ENCODE results near the gene IP6K3.

The IP6K3 gene

DNA sequence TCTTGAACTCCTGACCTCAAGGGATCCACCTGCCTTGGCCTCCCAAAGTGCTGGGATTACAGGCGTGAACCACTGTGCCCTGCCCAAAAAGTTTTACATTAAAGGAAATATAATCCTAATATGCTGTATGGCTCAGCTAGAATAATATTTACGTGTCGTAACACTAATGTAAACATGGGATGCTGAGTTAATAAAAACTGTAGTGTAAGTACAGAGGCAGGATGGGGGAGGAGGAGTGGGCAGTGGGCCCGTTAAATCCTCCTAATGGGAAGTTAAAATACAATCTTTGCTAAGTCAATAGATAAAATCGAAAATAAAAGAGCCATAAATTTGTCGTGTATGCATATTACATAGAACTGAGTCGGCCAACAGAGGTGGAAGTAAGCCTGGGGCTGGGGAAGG lies 12.1 kb upstream of the IP6K3 start:
- no peak for DNase-seq

DNA sequence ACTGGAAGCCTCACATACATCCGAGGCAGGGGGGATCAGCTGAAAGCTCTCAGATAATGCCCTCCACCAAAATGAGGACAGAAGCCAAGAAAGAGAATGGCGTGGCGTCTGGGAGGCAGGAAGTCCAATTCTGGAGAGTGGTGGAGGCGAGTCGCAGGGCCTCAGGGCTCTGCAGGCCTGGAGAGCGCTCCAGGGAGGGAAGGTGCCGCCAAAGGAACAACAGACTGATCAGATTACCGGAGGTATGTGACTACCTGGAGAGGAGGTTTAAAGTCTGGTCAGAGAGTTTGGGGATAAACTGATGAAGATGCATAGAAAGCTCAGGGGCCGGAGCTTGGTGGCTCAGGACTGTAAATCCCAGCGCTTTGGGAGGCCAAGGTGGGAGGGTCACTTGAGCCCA lies 11.2 kb upstream of the IP6K3 start:
- DNase-seq = no peak

GRCh38 chr6:33757113-33757512 lies 10.4 kb upstream of the IP6K3 start:
- no peak for DNase-seq

- no peak for DNase-seq
These were observed 9.7 kb upstream of the IP6K3 start for GRCh38 chr6:33756211-33756954.

GRCh38 chr6:33755070-33755869 lies 8.6 kb upstream of the IP6K3 start:
- no peak for DNase-seq

GRCh38 chr6:33754222-33754621 lies 7.5 kb upstream of the IP6K3 start:
- DNase-seq = no peak

DNA sequence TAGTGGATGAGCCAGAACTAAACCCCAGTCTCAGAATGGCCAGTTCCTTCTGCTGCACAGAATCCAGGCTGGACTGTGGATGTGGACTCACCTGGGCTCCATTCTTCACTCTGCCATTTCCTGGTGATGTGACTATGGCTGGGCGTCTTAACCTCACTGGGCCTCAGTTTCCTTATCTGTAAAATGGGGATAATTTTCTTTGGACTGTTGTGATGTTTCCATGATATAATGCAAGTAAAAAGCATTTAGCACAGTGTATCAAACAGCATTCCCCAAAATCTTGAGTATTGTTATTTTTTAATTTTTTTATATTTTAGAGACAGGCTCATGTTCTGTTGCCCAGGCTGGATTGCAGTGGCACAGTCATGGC lies 5.9 kb upstream of the IP6K3 start:
- no peak for DNase-seq

DNA sequence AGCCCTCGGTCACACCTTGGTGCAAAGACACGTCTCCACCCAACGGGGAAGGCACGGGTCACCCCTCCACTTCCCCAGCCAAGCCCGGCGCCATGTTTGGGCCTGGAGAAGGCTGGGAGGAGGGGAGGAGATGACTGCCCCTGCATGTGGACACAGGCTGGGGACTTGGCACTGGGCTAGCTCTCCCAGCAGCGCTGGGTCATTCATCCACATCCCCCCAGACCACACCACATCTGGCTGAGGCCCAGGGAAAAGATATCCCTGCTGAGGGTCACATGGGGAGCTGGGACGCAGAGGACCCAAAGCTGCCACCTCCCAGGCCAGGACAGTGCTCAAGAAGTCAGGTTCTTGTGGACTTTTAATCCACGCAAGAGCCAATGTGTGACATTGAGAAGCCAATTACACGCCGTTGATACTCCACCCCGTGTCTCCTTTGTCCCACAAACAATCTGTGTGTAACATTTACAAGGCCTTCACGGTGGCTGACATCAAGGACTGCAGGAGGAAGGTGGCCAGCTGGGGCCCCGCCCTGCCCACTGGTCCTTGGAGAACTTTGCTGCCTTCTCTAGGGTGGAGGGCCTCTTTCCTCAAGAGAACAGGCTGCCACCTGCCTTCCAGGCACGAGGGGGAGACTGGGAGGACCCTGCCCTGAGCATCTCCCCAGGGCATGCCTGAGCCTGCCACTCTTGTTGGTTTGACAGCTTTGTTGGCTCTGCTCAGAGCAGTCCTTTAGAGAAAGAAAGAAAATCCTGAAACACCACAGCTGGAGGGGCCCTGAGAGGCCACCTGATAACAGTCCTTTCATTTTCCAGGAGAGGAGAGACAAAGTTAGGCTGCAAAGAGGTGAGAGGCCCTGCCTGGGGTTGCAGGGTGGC lies 5.3 kb upstream of the IP6K3 start:
- no peak for DNase-seq

DNA sequence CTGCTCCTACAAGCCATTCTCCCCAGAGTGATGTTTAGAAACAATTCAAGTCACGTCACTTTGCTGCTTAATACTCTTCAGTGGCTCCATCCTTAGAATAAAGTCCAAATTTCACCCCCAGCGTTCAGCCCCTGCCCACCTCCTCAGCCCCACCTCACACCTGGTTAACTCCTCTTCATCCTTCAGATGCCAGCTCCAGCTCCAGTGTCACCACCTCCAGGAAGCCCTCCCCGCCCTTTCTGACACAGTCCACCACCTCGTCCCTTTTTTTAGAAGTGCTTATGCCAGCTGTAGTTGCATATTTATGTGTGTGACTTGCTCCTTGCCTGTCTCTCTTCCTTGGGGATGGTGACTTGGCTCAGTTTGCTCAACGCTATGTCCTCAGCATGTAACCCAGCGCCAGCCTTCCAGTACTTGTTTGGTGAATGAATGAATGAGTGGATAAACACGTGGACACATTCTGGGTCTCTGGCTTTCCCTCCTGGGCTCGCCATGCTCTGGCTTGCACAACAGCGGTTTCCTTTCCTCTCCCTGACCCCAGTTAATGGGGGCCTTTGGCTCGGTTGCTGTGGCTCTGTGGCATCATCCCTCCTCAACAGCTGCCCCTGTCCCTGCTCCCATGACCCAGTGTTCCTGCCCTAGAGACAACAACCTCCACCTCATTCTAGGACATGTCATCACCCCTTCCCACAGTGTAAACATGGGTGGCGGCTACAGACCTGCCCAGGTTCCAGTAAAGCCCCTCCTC lies 3.7 kb upstream of the IP6K3 start:
- DNase-seq = no peak

DNA sequence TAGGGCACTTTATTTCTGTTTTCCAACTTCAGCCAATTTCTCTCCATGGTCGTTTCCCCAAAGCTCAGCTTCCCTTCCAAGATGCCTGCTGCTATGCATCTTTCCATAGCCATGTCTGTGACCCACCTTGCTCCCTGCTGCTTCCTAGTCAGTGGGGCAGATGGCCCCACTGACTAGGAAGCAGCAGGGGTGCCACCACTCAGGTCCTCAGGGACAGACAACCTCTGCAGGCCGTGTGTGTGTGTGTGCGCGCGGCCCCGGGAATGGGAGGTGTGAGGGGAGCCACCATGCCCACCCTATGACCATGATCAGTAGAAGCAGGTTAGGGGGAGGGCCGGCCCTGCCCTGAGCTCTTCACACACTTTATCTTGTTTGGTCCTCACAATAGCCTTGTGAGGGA lies 2.7 kb upstream of the IP6K3 start:
- no peak for DNase-seq

GRCh38 chr6:33748841-33749240 lies 2.1 kb upstream of the IP6K3 start:
- no peak for DNase-seq

DNA sequence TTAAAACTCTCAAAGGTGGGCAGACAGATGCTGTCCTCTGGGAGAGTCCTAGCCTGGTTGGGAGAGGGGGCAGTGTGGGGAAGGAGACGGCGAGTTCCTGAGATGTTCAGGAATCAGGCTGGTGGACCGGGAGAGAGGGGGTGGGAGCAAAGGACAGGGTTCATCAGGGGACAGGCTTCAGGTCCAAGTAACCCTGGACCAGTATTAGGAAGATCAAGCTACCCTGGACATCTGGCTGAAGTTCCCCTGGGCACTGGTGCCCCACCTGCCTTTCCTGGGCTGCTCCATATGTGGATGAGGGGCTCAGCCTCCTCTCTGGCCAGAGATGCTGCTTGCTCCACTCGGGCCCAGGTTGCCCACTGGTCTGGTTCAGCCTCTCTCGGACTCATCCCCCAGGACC lies 1.1 kb upstream of the IP6K3 start:
- DNase-seq = no peak

GRCh38 chr6:33746036-33746600 lies 587 bp downstream of the IP6K3 start:
- DNase-seq = no peak

- no peak for DNase-seq
These were observed 1.2 kb downstream of the IP6K3 start for GRCh38 chr6:33745548-33745947.

DNA sequence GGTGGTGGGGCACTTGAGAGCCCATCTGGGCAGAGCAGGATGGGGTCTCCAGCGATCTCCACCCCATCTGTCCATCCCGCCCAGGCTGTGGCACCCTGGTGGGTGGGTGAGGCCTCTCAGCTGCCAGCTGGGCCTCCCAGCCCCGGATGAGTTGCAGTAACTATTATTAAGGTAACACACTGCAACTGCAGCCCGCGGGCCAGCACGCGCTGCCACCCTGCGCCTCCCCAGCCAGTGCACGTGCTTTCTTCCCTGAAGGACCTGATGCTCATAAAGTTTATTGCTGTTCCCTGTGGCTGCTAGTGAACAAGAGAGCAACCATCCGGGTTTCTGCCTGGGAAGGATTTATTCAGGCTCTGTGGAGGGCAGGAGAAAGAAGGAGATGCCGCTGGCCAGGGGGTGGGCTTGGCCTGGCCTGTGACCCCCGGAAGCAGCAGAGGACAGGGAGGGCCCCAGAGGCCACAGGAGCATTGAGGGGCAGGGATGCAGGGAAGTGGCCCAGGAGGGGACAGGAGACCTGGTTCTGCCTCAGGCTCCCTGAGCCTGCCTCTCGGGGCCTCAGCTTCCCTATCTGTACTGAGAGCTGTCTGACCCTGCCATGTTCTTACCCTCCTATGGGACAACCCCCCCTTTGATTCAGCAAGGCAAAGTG lies 1.7 kb downstream of the IP6K3 start:
- DNase-seq = no peak

DNA sequence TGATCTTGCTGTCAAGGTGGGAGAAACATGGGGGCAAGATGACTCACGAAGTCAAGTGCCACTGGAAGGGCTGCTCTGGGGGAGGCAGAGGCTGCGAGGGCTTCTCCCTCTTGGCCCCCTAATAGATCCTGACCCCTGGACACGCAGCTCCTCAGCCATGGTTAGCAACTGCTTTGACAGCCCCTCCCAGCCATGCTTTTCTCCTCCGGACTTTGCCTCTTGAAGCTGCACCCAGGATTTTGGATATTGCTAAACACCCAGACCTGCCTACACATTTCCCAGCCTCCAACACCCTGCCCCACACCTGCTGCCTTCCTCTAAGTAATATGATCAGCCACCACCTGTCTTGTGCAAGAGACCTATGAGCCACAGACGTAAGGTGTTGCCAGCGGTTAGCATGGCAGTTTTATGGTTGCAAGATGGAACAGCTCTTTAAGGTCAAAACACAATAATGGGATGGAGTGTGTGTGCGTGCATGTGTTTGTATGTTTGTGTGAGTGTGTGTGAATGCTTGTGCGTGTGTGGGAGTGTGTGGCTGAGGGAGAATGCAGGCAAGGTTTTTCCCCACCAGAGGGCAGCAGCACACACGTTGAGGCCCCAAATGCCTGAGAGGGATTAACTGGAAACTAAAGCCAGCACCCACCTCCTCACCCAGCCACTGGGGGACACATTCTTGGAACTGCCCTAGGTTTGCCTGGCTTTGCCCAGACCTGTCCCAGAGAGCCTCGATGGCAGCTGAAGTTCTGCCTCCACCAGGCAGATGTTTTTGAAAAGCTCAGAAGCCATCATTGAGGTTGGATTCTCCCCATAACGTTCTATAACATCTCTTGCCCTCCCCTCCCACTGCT lies 2.5 kb downstream of the IP6K3 start:
- no peak for DNase-seq

DNA sequence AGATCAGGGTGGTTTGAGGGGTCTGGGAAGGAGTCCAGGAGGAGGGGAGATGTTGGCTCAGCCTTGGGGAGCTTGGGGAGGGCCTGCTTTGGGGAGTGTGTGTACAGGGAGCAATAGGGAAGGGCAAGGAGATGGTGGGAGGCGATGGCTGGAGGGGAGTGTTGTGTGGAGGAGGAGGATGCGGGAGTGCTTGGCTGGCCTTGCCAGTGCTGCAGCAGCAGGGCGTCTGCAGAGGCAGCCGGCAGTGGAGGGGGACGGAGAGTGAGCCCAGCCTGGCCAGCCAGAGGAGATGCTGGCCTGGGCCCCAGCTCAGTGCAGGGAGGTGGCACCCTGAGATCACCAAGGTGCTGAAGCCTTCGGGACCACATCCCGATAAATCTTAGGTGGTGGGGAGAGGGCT lies 3.9 kb downstream of the IP6K3 start:
- no peak for DNase-seq

DNA sequence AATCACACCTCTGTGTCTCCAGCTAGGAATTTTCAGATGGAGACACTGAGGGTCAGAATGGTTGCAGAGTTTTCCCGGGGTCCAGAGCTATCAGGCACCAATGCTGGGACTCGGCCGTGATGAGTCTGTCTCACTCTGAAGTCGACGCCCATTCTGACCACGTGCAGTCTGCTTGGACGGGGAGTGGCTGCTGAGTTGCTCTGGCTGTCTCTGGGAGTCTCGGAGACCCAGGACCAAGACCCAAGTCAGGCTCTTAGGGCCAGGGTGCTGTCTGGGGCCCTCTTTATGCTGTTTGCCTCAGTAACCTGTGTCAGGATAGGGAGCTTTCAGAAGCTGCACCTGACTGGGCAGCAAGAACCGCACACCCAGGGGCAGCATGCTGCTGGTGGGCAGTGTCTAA lies 4.6 kb downstream of the IP6K3 start:
- DNase-seq = no peak

DNA sequence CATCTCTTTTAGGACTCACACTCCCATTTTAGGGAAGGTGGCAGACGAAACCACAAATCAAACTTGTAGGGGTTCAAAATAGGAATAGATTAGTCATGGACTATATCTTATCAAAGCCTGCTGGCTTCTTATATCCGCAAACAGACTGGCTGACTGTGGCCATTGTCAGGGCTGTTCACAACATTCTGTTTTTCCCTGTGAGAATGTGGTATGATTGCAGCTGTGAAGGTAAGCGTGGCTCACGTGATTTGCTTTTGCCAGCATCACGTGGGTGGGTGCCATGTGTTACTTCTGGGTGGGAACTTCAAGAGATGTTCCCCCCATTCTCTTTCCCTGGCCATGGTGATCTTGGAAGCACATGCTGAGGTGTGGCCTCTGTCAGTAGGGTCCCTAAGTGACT lies 5.9 kb downstream of the IP6K3 start:
- no peak for DNase-seq

GRCh38 chr6:33740204-33740608 lies 6.5 kb downstream of the IP6K3 start:
- DNase-seq = no peak

DNA sequence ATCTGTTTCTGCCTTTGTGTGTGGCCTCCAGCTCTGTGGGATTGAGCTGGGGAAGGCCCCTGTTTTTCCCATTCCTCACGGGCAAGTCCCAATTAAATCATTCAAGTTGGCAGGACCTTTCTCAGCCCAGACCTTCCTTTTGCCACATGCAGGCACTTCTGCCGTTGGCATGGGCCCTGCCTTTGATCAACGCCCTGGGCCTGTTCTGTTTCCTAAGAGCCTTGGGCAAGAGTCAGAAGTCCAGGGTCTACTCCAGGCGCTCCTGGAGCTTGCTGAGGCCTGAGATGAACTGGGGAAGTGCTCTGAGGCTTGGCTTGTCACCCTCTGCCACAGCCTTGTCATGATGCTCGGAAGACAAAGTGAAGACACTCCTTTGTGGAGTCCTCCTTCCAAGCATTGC lies 7.1 kb downstream of the IP6K3 start:
- DNase-seq = no peak
